Tibial nerve (tissue), 4 donors: ENCODE measurements around the gene HBE1.

Experiments
- CTCF ChIP-seq, 5 experiments: fragments of 200-600 bp in 3 of 5; fragments of 450-650 bp in 2 of 5; sonication (generic) in 3 of 5; IDR thresholded peaks; one replicate each; pipeline ENCODE4 v1.5.1; 2016 to 2019; ENCODE audit warnings: antibody characterized with exemption in 5 of 5, mild to moderate bottlenecking in 3 of 5, moderate library complexity in 2 of 5
- EP300 ChIP-seq, 2 donors: sonication (generic); formaldehyde crosslinking; IDR thresholded peaks; one replicate each; pipeline ENCODE4 v1.6.1; 2017; ENCODE audit warnings: antibody characterized with exemption in 2 of 2, mild to moderate bottlenecking in 1 of 2
- POLR2A ChIP-seq, 2 donors: fragments of 450-650 bp; IDR thresholded peaks; one replicate each; pipeline ENCODE4 v1.6.1; 2017; ENCODE audit warnings: antibody characterized with exemption in 2 of 2, mild to moderate bottlenecking in 2 of 2, moderate library complexity in 2 of 2

- TF ChIP-seq CTCF (IDR thresholded peaks at IDR 0.05) (no peak), POLR2A (IDR thresholded peaks at IDR 0.05) (no peak), EP300 (IDR thresholded peaks at IDR 0.05) (no peak)
Observed at GRCh38 chr11:5297721-5298323, 28.1 kb upstream of the HBE1 start.
